GM19099 (cell line): ENCODE data around the gene CBR4.

Experiments used
- POLR2A ChIP-seq: IDR thresholded peaks from 3 replicates; pipeline ENCODE4 v1.6.1; 2011; ENCODE audit warnings: low read depth; ENCODE audit not compliant: insufficient read length; ENCODE audit errors: extremely low read depth

CBR4 gene

GRCh38 chr4:168960716-168961115 lies 49.3 kb downstream of the CBR4 start:
- TF ChIP-seq POLR2A: no peak

- no peak for TF ChIP-seq POLR2A
Observed at GRCh38 chr4:168955674-168956073, 54.4 kb downstream of the CBR4 start.

GRCh38 chr4:168945291-168945690 lies 64.8 kb downstream of the CBR4 start:
- TF ChIP-seq POLR2A: no peak

GRCh38 chr4:168942985-168943384 lies 67.1 kb downstream of the CBR4 start:
- TF ChIP-seq POLR2A: no peak
